BJ (cell line): Measurements from ENCODE around the gene TPRG1. TPM values are rescaled to one million over a fixed set of nuclear protein-coding genes. Genes with fewer than 3 reads are reported as not detected.

Experiments used
- CTCF ChIA-PET: fragments of 350-600 bp; formaldehyde crosslinking; extraction: SDS; loops from one replicate; lab custom pipeline; 2021; ENCODE audit warnings: antibody characterized with exemption, inconsistent platforms; lab: Yijun Ruan, JAX
- POLR2A ChIA-PET: fragments of 300-600 bp; sonication (Branson Sonifier 250); formaldehyde crosslinking; extraction: SDS; loops from one replicate; lab custom pipeline; 2021; ENCODE audit warnings: antibody characterized with exemption; lab: Charles Lee
- DNase-seq: peaks from one replicate; pipeline ENCODE4 v3.0.0-alpha.2; 2011; ENCODE audit warnings: low read depth
- H3K27me3 ChIP-seq: 2 replicates; pipeline ENCODE4 v1.6.0; 2011; ENCODE audit warnings: low read length; ENCODE audit not compliant: control insufficient read depth, insufficient read depth
- H3K36me3 ChIP-seq: 2 replicates; pipeline ENCODE4 v1.5.1; 2011; ENCODE audit warnings: low read length; ENCODE audit not compliant: control insufficient read depth, insufficient read depth
- H3K4me3 ChIP-seq: 2 replicates; pipeline ENCODE4 v1.5.1; 2011; ENCODE audit warnings: low read depth, mild to moderate bottlenecking, control low read depth, low read length
- CTCF ChIP-seq: IDR thresholded peaks from 2 replicates; pipeline ENCODE4 v1.5.1; 2011; ENCODE audit warnings: low read depth, mild to moderate bottlenecking, control low read depth, inconsistent platforms, low read length, moderate library complexity; ENCODE audit not compliant: insufficient read depth
- polyA plus RNA-seq: library from polyadenylated mRNA; depleted of rRNA; stranded (reverse); fragments of >200 nt; gene quantifications from 2 replicates; pipeline ENCODE4 v1.2.3, GENCODE V29; 2011

Gene TPRG1
- polyA plus RNA-seq, 1 experiment, result 0.16 TPM

GRCh38 chr3:189249987-189250386, 78.2 kb downstream of the TPRG1 start:
- CTCF ChIA-PET, result no interaction called here
- no peak overlapping the region for H3K4me3 ChIP-seq
- H3K36me3 ChIP-seq, result no peaks in the 10 kb centered on the region
- no peaks in the 10 kb centered on the region for H3K27me3 ChIP-seq
- no peak for DNase-seq
- POLR2A ChIA-PET, result no interaction called here
- TF ChIP-seq CTCF, result no peak

GRCh38 chr3:189258261-189258660, 86.5 kb downstream of the TPRG1 start:
- Histone ChIP-seq H3K4me3 (no peak overlapping the region), H3K36me3 (no peaks in the 10 kb centered on the region), H3K27me3 (no peaks in the 10 kb centered on the region)
- DNase-seq, result no peak
- TF ChIP-seq CTCF, result no peak
- ChIA-PET POLR2A (no interaction called here), CTCF (no interaction called here)

GRCh38 chr3:189260556-189261493, 89.1 kb downstream of the TPRG1 start:
- peaks cover 1% of the 10 kb centered on the region; the same call in 1 of the 2 replicates for H3K27me3 ChIP-seq
- no peak overlapping the region for H3K4me3 ChIP-seq
- POLR2A ChIA-PET, result no interaction called here
- no peak for TF ChIP-seq CTCF
- no peak for DNase-seq
- CTCF ChIA-PET, result no interaction called here
- no peaks in the 10 kb centered on the region for H3K36me3 ChIP-seq

GRCh38 chr3:189262746-189263145, 91.0 kb downstream of the TPRG1 start:
- no peak for DNase-seq
- peaks cover 1% of the 10 kb centered on the region; the same call in 1 of the 2 replicates for H3K27me3 ChIP-seq
- no peak for TF ChIP-seq CTCF
- ChIA-PET POLR2A (no interaction called here), CTCF (interaction anchor here (0.7 kb wide), 1 partner anchor 10 kb away, joined by 4 read pairs; no protein-coding TSS in a partner anchor)
- H3K4me3 ChIP-seq, result no peak overlapping the region
- no peaks in the 10 kb centered on the region for H3K36me3 ChIP-seq

- CTCF ChIA-PET, result interaction anchor here (0.7 to 1.2 kb wide), 3 partner anchors 20 to 692 kb away, joined by 4 read pairs; no protein-coding TSS in a partner anchor
- DNase-seq, result no peak
- POLR2A ChIA-PET, result no interaction called here
- no peaks in the 10 kb centered on the region for H3K36me3 ChIP-seq
- TF ChIP-seq CTCF, result peak; percentile 19; the same call in 1 of the 2 replicates
- H3K27me3 ChIP-seq, result peaks cover 1% of the 10 kb centered on the region; the same call in 1 of the 2 replicates
- H3K4me3 ChIP-seq, result no peak overlapping the region
These were observed 96.3 kb downstream of the TPRG1 start for GRCh38 chr3:189267981-189268613.
